Transverse colon (tissue), 4 donors: ENCODE data around the gene TNRC6A. TPM values are rescaled to one million over a fixed set of nuclear protein-coding genes. Genes with fewer than 3 reads are reported as not detected.

ENCODE experiments used
- DNase-seq: peaks from one replicate; pipeline ENCODE4 v3.0.0-alpha.2; 2019
- H3K27ac ChIP-seq, 4 donors: fragments of 200-600 bp; sonication (generic); 2 replicates each; pipeline ENCODE4 v1.5.1; 2016 to 2018; ENCODE audit warnings: inconsistent platforms in 4 of 4
- H3K27me3 ChIP-seq: fragments of 200-600 bp; sonication (generic); 2 replicates; pipeline ENCODE4 v1.5.1; 2017; ENCODE audit warnings: inconsistent platforms
- H3K36me3 ChIP-seq, 4 donors: fragments of 200-600 bp; sonication (generic); 2 replicates each; pipeline ENCODE4 v1.5.1; 2017 to 2019; ENCODE audit warnings: inconsistent platforms in 4 of 4
- H3K4me1 ChIP-seq, 4 donors: fragments of 200-600 bp; sonication (generic); 2 replicates each; pipeline ENCODE4 v1.5.1; 2017 to 2020; ENCODE audit warnings: inconsistent platforms in 4 of 4
- H3K4me3 ChIP-seq, 4 donors: fragments of 200-600 bp; sonication (generic); 1 replicate in 1 of 4; 2 replicates in 3 of 4; pipeline versions ENCODE4 v1.5.1 to v1.6.1; 2017 to 2019; ENCODE audit warnings: inconsistent platforms in 4 of 4
- H3K9me3 ChIP-seq, 2 donors: fragments of 200-600 bp; sonication (generic); 2 replicates each; pipeline ENCODE4 v1.5.1; 2017 to 2019; ENCODE audit warnings: inconsistent platforms in 2 of 2
- CTCF ChIP-seq, 5 experiments: fragments of 200-600 bp in 3 of 5; fragments of 450-650 bp in 2 of 5; sonication (generic) in 3 of 5; IDR thresholded peaks; 1 replicate in 2 of 5; 2 replicates in 3 of 5; pipeline ENCODE4 v1.5.1; 2016 to 2017; ENCODE audit warnings: antibody characterized with exemption in 5 of 5, inconsistent platforms in 3 of 5, mild to moderate bottlenecking in 2 of 5, moderate library complexity in 1 of 5
- EP300 ChIP-seq: sonication (generic); formaldehyde crosslinking; IDR thresholded peaks from one replicate; pipeline ENCODE4 v1.6.1; 2017; ENCODE audit warnings: antibody characterized with exemption, low read depth
- POLR2A ChIP-seq: fragments of 450-650 bp; IDR thresholded peaks from one replicate; pipeline ENCODE4 v1.6.1; 2016; ENCODE audit warnings: antibody characterized with exemption, mild to moderate bottlenecking, moderate library complexity
- POLR2AphosphoS5 ChIP-seq, 3 donors: sonication (generic); formaldehyde crosslinking; IDR thresholded peaks; one replicate each; pipeline ENCODE4 v1.6.1; 2016; ENCODE audit warnings: antibody characterized with exemption in 3 of 3
- WGBS, 2 donors: methylation state at CpG; one replicate each; pipeline ENCODE4 v1.1.5; 2018; ENCODE audit warnings: low coverage in 1 of 2; 5-methylcytosine and 5-hydroxymethylcytosine counted together
- in situ Hi-C, 4 donors: fragments of 200-750 bp; cut with MboI; loops; one replicate each; pipeline versions ENCODE4 v1.15.0 to v1.15.1; 2017; ENCODE audit warnings: low sequenced_read_pairs in 3 of 4, low pct_ligation_motif_present in 1 of 4, low pct_unique_long_range_greater_than_20kb in 1 of 4
- intact Hi-C: fragments of 100-400 bp; cut with DNase I; formaldehyde crosslinking; loops from one replicate; pipeline ENCODE4 v1.15.1; 2023; ENCODE audit warnings: low total_unique reads
- total RNA-seq, 4 donors: library from RNA; depleted of rRNA; stranded (reverse); fragments of >200 nt; gene quantifications; one replicate each; pipeline ENCODE4 v1.1.0, GENCODE V29; 2016

The TNRC6A gene
- total RNA-seq, 4 donors from 2014 or later: 48.2 to 77.2 (median 54.8) TPM

- no peaks in the 10 kb centered on the region for H3K27me3 ChIP-seq
- H3K27ac ChIP-seq: no peak overlapping the region
- no peaks in the 10 kb centered on the region for H3K36me3 ChIP-seq
- in situ Hi-C loops: no loop called here
- TF ChIP-seq POLR2A: no peak
- TF ChIP-seq EP300: no peak
- no peak for TF ChIP-seq POLR2AphosphoS5 (IDR thresholded peaks at IDR 0.05)
- no peak for TF ChIP-seq CTCF (IDR thresholded peaks at IDR 0.05)
- H3K4me3 ChIP-seq: no peak overlapping the region
- intact Hi-C loops: no loop called here
- DNase-seq: no peak
- peaks cover 0 to 3% (median under 1%) of the 10 kb centered on the region in 4 donors for H3K4me1 ChIP-seq
- no peaks in the 10 kb centered on the region for H3K9me3 ChIP-seq
Observed at GRCh38 chr16:24723663-24724062, 5.8 kb upstream of the TNRC6A start.

- Histone ChIP-seq H3K27ac (no peak overlapping the region), H3K27me3 (no peaks in the 10 kb centered on the region), H3K4me1 (peaks cover 0 to 28% (median 19%) of the 10 kb centered on the region in 4 donors), H3K4me3 (no peak overlapping the region), H3K36me3 (no peaks in the 10 kb centered on the region), H3K9me3 (no peaks in the 10 kb centered on the region)
- intact Hi-C loops (no loop called here), in situ Hi-C loops (no loop called here)
- no peak for DNase-seq
- TF ChIP-seq CTCF (IDR thresholded peaks at IDR 0.05) (no peak), EP300 (no peak), POLR2AphosphoS5 (IDR thresholded peaks at IDR 0.05) (no peak), POLR2A (no peak)
- WGBS, 2 donors: 53 to 82% methylated on average over 4 to 18 of the region's 18 CpGs
Observed at GRCh38 chr16:24728011-24728410, 1.4 kb upstream of the TNRC6A start.

GRCh38 chr16:24728891-24729242, 584 bp upstream of the TNRC6A start:
- WGBS, 2 donors: 7 to 10% methylated on average over 6 to 8 of the region's 8 CpGs
- peak overlapping the region; percentile 78 to 95 (median 84) for H3K4me3 ChIP-seq
- no peaks in the 10 kb centered on the region for H3K9me3 ChIP-seq
- peaks cover 0 to 36% (median 23%) of the 10 kb centered on the region in 4 donors for H3K4me1 ChIP-seq
- no peak for DNase-seq
- peak overlapping the region; percentile 95 to 97 (median 96) for H3K27ac ChIP-seq
- H3K27me3 ChIP-seq: no peaks in the 10 kb centered on the region
- intact Hi-C loops (no loop called here), in situ Hi-C loops (no loop called here)
- TF ChIP-seq POLR2A: no peak
- TF ChIP-seq EP300: no peak
- TF ChIP-seq POLR2AphosphoS5 (IDR thresholded peaks at IDR 0.05): no peak
- no peak for TF ChIP-seq CTCF (IDR thresholded peaks at IDR 0.05)
- H3K36me3 ChIP-seq: no peaks in the 10 kb centered on the region

DNA sequence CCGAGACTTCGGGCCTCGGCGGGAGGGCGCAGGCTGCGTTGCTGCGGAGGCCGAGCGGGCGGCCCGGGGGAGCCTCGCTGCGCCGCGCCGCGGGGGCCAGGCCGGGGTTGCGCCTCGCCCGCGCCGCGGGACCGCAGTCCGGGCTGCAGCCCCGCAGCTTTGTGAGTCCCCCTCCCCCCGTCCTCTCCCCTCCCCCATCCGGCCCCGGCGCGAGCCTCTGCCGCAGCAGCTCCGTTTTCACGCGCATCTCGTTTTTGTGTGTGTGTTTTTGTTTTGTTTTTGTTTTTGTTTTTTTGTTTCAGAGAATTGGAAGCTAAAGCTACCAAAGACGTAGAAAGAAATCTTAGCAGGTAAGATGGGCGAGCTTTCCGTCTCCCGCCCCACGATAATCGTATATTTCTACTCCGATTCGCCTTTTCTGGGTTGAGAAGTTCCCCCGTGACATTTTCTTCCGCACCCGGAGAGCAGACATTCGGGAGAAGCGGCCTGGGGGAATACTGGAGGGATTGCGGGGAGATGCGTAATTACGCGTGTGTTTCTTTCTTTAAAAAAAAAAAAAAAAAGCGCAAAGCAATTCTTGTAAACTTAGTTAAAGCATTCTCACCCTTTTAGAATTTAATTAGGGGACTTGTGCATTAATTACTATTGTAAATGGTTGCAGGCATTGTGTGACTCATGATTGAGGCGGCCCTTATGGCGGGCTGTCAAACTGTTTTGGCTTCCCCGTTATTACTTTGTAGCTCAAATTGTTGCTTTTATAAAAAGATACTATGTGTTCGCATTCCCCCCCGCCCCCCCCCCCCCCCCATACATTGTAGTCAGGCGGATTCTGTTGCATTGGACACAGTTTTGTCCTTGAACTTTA, 732 bp downstream of the TNRC6A start:
- DNase-seq: peak; percentile 43
- TF ChIP-seq CTCF (IDR thresholded peaks at IDR 0.05) (no peak), POLR2A (no peak), EP300 (no peak), POLR2AphosphoS5 (IDR thresholded peaks at IDR 0.05) (no peak)
- Histone ChIP-seq H3K27ac (peak overlapping the region; percentile 95 to 97 (median 96)), H3K4me1 (peaks cover 3 to 49% (median 31%) of the 10 kb centered on the region in 4 donors), H3K36me3 (no peaks in the 10 kb centered on the region), H3K4me3 (peak overlapping the region; percentile 54 to 95 (median 84)), H3K27me3 (no peaks in the 10 kb centered on the region), H3K9me3 (no peaks in the 10 kb centered on the region)
- WGBS, 2 donors: 0 to 1% methylated on average over 24 to 49 of the region's 61 CpGs
- intact Hi-C loops (loop anchor here (10.0 kb wide), 1 partner anchor 85 kb away; no protein-coding TSS in a partner anchor), in situ Hi-C loops (no loop called here)
